ENCODE measurements around the gene VGLL4.
A peak's percentile ranks its signal among the peaks of the same experiment; 100 is the strongest.
"Not testable (repeated sequence)": the region's sequence is repeated elsewhere in the genome, so short reads cannot be mapped to it uniquely, and the experiment has no call there.

The VGLL4 gene

GRCh38 chr3:11604139-11604892 lies 39.4 kb downstream of the VGLL4 start:
- DNase-seq, result no peak

GRCh38 chr3:11603628-11604027 lies 40.1 kb downstream of the VGLL4 start:
- peak; percentile 52 for DNase-seq

- DNase-seq, result no peak
Observed at GRCh38 chr3:11602886-11603527, 40.7 kb downstream of the VGLL4 start.

- no peak for DNase-seq
Observed at GRCh38 chr3:11602239-11602840, 41.4 kb downstream of the VGLL4 start.

GRCh38 chr3:11601446-11602238 lies 42.1 kb downstream of the VGLL4 start:
- DNase-seq, result no peak

- peak; percentile 96 for DNase-seq
Observed at GRCh38 chr3:11600501-11601282, 43.0 kb downstream of the VGLL4 start.

GRCh38 chr3:11596387-11596786 lies 47.3 kb downstream of the VGLL4 start:
- DNase-seq, result no peak

GRCh38 chr3:11595024-11595423 lies 48.7 kb downstream of the VGLL4 start:
- not testable (repeated sequence) for DNase-seq

- no peak for DNase-seq
Observed at GRCh38 chr3:11593318-11594034, 50.2 kb downstream of the VGLL4 start.

- no peak for DNase-seq
Observed at GRCh38 chr3:11592445-11593298, 51.0 kb downstream of the VGLL4 start.

GRCh38 chr3:11591391-11592282 lies 52.1 kb downstream of the VGLL4 start:
- no peak for DNase-seq

- DNase-seq, result no peak
Observed at GRCh38 chr3:11591002-11591355, 52.7 kb downstream of the VGLL4 start.

GRCh38 chr3:11589706-11590105 lies 54.0 kb downstream of the VGLL4 start:
- DNase-seq, result no peak

GRCh38 chr3:11588755-11589154 lies 55.0 kb downstream of the VGLL4 start:
- DNase-seq, result no peak

GRCh38 chr3:11588338-11588737 lies 55.4 kb downstream of the VGLL4 start:
- no peak for DNase-seq

- no peak for DNase-seq
Observed at GRCh38 chr3:11587766-11588165, 55.9 kb downstream of the VGLL4 start.

GRCh38 chr3:11584570-11584969 lies 59.1 kb downstream of the VGLL4 start:
- DNase-seq, result no peak

- DNase-seq, result no peak
Observed at GRCh38 chr3:11583638-11584046, 60.1 kb downstream of the VGLL4 start.

- DNase-seq, result no peak
Observed at GRCh38 chr3:11583235-11583634, 60.5 kb downstream of the VGLL4 start.
